ENCODE results near the gene CAMKK2.

DNA sequence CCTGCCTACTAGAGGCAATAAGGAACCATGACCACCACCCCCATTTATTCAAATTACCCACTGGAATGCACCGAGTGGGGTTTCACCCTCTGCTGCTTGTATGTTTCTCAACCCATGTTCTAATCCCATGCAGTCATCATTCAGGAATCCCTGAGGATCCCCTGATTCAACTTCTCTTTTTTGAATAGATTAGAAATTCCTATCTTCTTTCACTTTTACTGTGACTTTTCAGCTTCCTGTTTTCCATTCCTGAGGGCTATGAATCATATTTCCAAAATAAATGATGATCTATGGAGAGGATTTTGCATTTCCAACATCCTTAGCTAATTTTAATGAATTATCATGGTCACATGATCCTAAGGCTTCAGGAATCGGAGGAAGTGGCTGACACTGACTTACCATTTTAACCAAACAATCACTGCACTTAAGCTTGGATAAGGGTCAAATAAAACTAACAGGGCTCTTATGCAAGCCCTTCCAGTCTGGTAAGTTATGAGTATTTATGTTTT, 105.9 kb downstream of the CAMKK2 start:
- TF ChIP-seq YY1 (IDR thresholded peaks at IDR 0.05; ENCODE audit: insufficient read depth, insufficient read length) (no peak), SUZ12 (IDR thresholded peaks at IDR 0.05; ENCODE audit: extremely low read depth, insufficient read depth, insufficient read length) (no peak)

Measured in NT2/D1 (cell line).